Activated CD4-positive, alpha-beta T cell treated with anti-CD3 and anti-CD28 coated beads, Interleukin-10, Interleukin-2, amounts not matched to agents 100 ng/mL and 50 ng/mL, durations not matched to agents 16 hours and 8 hours (primary cell): ENCODE measurements around the gene ARRB1.
"Not testable (repeated sequence)": the region's sequence is repeated elsewhere in the genome, so short reads cannot be mapped to it uniquely, and the experiment has no call there.

Experiments used
- DNase-seq: peaks from one replicate; pipeline ENCODE4 v3.0.0-alpha.2; 2020

ARRB1 gene

GRCh38 chr11:75292943-75293342, 58.5 kb downstream of the ARRB1 start:
- DNase-seq = no peak

- no peak for DNase-seq
Observed at GRCh38 chr11:75291741-75292140, 59.7 kb downstream of the ARRB1 start.

- DNase-seq = no peak
Observed at GRCh38 chr11:75289919-75290318, 61.5 kb downstream of the ARRB1 start.

- DNase-seq = no peak
Observed at GRCh38 chr11:75289511-75289760, 62.0 kb downstream of the ARRB1 start.

- DNase-seq = no peak
Observed at GRCh38 chr11:75287579-75287978, 63.9 kb downstream of the ARRB1 start.

- no peak for DNase-seq
Observed at GRCh38 chr11:75286826-75287465, 64.5 kb downstream of the ARRB1 start.

GRCh38 chr11:75285776-75286360, 65.6 kb downstream of the ARRB1 start:
- no peak for DNase-seq

- DNase-seq = no peak
Observed at GRCh38 chr11:75283391-75283931, 68.0 kb downstream of the ARRB1 start.

GRCh38 chr11:75281469-75282095, 69.9 kb downstream of the ARRB1 start:
- DNase-seq = no peak

- DNase-seq = no peak
Observed at GRCh38 chr11:75280770-75281468, 70.5 kb downstream of the ARRB1 start.

- DNase-seq = peak; percentile 76
Observed at GRCh38 chr11:75280227-75280701, 71.2 kb downstream of the ARRB1 start.

- no peak for DNase-seq
Observed at GRCh38 chr11:75279273-75279672, 72.2 kb downstream of the ARRB1 start.

GRCh38 chr11:75277991-75278790, 73.3 kb downstream of the ARRB1 start:
- DNase-seq = no peak

GRCh38 chr11:75277211-75277805, 74.2 kb downstream of the ARRB1 start:
- no peak for DNase-seq

- no peak for DNase-seq
Observed at GRCh38 chr11:75276686-75277085, 74.8 kb downstream of the ARRB1 start.

GRCh38 chr11:75276186-75276585, 75.3 kb downstream of the ARRB1 start:
- no peak for DNase-seq

GRCh38 chr11:75275581-75275980, 75.9 kb downstream of the ARRB1 start:
- peak; percentile 77 for DNase-seq

- not testable (repeated sequence) for DNase-seq
Observed at GRCh38 chr11:75274716-75275115, 76.7 kb downstream of the ARRB1 start.

- no peak for DNase-seq
Observed at GRCh38 chr11:75273411-75274391, 77.8 kb downstream of the ARRB1 start.

- DNase-seq = no peak
Observed at GRCh38 chr11:75272821-75273301, 78.6 kb downstream of the ARRB1 start.

- no peak for DNase-seq
Observed at GRCh38 chr11:75272391-75272790, 79.1 kb downstream of the ARRB1 start.
